ENCODE data around the gene TGOLN2.

DNA sequence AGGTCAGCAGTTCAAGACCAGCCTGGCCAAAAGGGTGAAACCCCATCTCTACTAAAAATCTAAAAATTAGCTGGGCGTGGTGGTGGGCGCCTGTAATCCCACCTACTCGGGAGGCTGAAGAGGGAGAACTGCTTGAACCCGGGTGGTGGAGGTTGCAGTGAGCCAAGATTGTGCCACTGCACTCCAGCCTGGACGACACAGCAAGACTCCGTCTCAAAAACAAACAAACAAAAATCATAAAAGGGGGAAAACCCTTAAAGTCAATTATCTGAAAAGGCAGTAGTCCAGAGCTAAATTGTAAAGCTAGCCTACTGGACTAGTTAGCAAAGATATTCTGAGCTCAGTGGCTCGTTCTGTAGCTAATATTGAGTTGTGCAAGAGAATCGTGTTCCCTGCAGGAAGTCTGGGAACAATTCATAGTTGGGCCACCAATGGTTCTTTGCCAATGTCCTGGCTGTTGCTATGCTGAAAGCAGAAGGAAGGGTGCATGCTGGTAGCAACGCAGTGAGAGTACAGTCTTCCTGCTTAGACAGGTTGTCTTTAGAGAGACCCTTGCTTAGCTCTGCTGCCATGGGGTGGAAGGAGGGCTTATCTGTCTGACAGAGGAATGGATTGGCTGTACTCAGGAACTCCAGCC lies 4.3 kb downstream of the TGOLN2 start:
- TF ChIP-seq CEBPB (IDR thresholded peaks at IDR 0.05) (no peak), TEAD4 (IDR thresholded peaks at IDR 0.05) (no peak), EGR1 (IDR thresholded peaks at IDR 0.05) (no peak)
- TF ChIP-seq, protein P1, sequence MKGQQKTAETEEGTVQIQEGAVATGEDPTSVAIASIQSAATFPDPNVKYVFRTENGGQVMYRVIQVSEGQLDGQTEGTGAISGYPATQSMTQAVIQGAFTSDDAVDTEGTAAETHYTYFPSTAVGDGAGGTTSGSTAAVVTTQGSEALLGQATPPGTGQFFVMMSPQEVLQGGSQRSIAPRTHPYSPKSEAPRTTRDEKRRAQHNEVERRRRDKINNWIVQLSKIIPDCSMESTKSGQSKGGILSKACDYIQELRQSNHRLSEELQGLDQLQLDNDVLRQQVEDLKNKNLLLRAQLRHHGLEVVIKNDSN (IDR thresholded peaks at IDR 0.05), result no peak
